ENCODE results near the gene CBX5.

Gene CBX5

GRCh38 chr12:54299515-54300224 lies 19.7 kb upstream of the CBX5 start:
- in situ Hi-C loops (cut with MboI; ENCODE audit: low pct_unique_long_range_greater_than_20kb, low sequenced_read_pairs, unreplicated experiment) = loop anchor here (10.0 kb wide), 1 partner anchor 65 kb away; the partner anchor contains the start of gene GPR84
- DNase-seq (ENCODE audit: low spot score) = no peak
- TF ChIP-seq CTCF (IDR thresholded peaks at IDR 0.05; ENCODE audit: extremely low read depth, insufficient read depth, missing control alignments) = no peak

GRCh38 chr12:54298904-54299303 lies 19.0 kb upstream of the CBX5 start:
- DNase-seq (ENCODE audit: low spot score) = no peak
- in situ Hi-C loops (cut with MboI; ENCODE audit: low pct_unique_long_range_greater_than_20kb, low sequenced_read_pairs, unreplicated experiment) = loop anchor here (10.0 kb wide), 1 partner anchor 66 kb away; the partner anchor contains the start of gene GPR84
- TF ChIP-seq CTCF (IDR thresholded peaks at IDR 0.05; ENCODE audit: extremely low read depth, insufficient read depth, missing control alignments) = no peak

GRCh38 chr12:54296393-54297099 lies 16.6 kb upstream of the CBX5 start:
- in situ Hi-C loops (cut with MboI; ENCODE audit: low pct_unique_long_range_greater_than_20kb, low sequenced_read_pairs, unreplicated experiment) = loop anchor here (10.0 kb wide), 1 partner anchor 68 kb away; the partner anchor contains the start of gene GPR84
- no peak for DNase-seq (ENCODE audit: low spot score)
- no peak for TF ChIP-seq CTCF (IDR thresholded peaks at IDR 0.05; ENCODE audit: extremely low read depth, insufficient read depth, missing control alignments)

GRCh38 chr12:54294953-54295566 lies 15.1 kb upstream of the CBX5 start:
- in situ Hi-C loops (cut with MboI; ENCODE audit: low pct_unique_long_range_greater_than_20kb, low sequenced_read_pairs, unreplicated experiment) = loop anchor here (10.0 kb wide), 1 partner anchor 70 kb away; the partner anchor contains the start of gene GPR84
- no peak for DNase-seq (ENCODE audit: low spot score)
- TF ChIP-seq CTCF (IDR thresholded peaks at IDR 0.05; ENCODE audit: extremely low read depth, insufficient read depth, missing control alignments) = no peak

- DNase-seq (ENCODE audit: low spot score) = peak; percentile 71
- in situ Hi-C loops (cut with MboI; ENCODE audit: low pct_unique_long_range_greater_than_20kb, low sequenced_read_pairs, unreplicated experiment) = loop anchor here (10.0 kb wide), 1 partner anchor 70 kb away; the partner anchor contains the start of gene GPR84
- peak; percentile 86 for TF ChIP-seq CTCF (IDR thresholded peaks at IDR 0.05; ENCODE audit: extremely low read depth, insufficient read depth, missing control alignments)
Measured at GRCh38 chr12:54294152-54294952, 14.4 kb upstream of the CBX5 start.

- no peak for TF ChIP-seq CTCF (IDR thresholded peaks at IDR 0.05; ENCODE audit: extremely low read depth, insufficient read depth, missing control alignments)
- no peak for DNase-seq (ENCODE audit: low spot score)
Measured at GRCh38 chr12:54292931-54293241, 13.0 kb upstream of the CBX5 start.

More at GRCh38 chr12:54292931-54293241, 13.0 kb upstream of the CBX5 start:
- in situ Hi-C loops (cut with MboI; ENCODE audit: low pct_unique_long_range_greater_than_20kb, low sequenced_read_pairs, unreplicated experiment) = loop anchor here (10.0 kb wide), 1 partner anchor 72 kb away; the partner anchor contains the start of gene GPR84
